Measurements from ENCODE around the gene KLHL1.

KLHL1 gene

DNA sequence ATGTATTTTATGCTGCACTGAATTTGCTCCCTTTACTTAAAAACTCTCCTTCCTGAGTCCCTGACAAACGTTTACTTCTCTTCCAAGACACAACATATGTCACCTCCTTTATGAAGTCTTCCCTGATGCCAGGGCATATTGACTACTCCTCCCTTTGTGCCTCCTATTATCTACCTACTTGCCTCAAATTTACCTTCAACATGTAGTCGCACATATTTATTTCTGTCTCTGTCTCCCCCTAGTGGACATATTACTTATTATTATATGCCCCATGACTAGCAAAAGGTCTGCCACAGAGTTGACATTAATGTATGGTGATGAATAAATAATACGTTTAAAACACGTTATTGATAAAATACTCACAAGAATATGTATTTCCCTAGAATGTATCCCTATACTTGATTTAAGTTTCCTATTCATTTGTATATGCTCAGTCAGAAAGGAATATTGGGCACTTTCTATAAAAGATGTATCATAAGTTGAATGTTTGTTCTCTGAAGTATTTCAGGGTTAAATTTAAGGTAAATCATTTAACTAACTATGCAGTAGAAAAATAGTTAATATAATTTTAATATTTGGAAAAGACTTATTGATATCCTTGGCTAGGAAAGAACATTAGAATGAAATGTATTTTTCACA lies 250.9 kb downstream of the KLHL1 start:
- DNase-seq, result peak in 1 of 2 experiments; percentile 41

DNA sequence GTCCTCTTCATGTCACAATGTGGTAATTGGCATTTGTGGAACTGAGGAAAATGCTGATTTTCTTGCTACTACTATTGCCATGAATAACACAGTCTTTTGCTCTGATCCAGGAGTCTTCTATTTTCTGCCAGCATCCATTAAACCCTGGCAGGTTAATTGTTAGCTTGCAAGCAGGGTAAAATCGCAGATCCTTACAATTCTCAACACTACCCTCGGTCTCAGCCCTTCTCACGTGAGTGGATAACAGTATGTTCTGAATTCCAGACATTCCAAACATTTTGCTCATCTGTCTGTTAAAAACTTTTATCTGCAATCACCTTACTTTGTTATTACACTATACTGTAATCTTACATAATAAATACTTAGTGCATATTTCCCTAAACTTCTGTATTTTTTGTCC lies 251.9 kb downstream of the KLHL1 start:
- no peak for DNase-seq

GRCh38 chr13:69828527-69828926 lies 279.7 kb downstream of the KLHL1 start:
- DNase-seq, result no peak

DNA sequence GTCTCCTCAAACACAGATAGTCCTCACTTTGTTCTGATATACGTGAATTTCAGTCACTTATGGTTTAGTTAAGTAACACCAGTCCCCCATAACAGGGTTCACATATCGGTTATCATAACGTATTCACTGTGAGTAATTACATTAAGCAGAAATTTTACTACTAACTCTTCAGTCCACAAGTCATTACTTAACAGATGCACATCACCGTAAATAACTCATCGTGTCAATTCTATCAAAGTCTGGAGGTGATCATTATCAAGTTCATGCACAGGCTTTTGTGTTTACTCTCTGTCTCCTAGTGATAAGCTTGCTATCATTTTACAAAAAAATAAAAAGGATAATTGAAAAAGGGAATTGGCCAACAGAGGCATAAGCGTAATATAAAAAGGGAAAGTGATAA lies 288.1 kb downstream of the KLHL1 start:
- no peak for DNase-seq

- no peak for DNase-seq
Measured at GRCh38 chr13:69817333-69817869, 290.9 kb downstream of the KLHL1 start.

DNA sequence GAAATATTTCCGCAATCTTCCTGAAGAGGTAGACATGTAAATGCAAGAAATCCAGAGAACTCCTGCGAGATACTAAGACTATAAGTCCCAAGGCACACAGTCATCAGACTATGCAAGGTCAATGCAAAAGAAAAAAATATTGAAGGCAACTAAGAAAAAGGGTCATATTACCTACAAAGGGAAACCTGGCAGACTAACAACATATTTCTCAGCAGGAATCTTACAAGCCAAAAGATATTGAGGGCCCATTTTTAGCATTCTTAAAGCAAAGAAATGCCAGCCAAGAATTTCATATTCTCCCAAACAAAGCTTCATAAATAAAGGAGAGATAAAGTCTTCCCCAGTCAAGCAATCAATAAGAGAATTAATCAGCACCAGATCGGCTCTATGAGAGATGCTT lies 299.1 kb downstream of the KLHL1 start:
- DNase-seq, result no peak

DNA sequence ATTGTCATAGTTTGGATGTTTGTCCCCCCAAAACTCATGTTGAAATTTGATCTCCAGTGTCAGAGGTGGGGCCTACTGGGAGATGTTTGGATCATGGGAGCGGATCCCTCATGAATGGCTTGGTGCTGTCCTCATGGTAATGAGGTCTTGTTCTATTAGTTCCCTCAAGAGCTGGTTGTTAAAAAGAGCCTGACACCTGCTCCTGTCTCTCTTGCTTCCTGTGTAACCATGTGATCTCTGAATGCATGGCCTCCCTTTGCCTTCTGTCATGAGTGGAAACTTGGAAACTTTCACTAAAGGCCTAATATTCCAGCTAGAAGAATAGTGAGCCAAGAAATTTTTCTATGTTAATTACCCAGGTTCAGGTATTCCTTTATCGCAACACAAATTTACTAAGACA lies 312.0 kb downstream of the KLHL1 start:
- no peak for DNase-seq

DNA sequence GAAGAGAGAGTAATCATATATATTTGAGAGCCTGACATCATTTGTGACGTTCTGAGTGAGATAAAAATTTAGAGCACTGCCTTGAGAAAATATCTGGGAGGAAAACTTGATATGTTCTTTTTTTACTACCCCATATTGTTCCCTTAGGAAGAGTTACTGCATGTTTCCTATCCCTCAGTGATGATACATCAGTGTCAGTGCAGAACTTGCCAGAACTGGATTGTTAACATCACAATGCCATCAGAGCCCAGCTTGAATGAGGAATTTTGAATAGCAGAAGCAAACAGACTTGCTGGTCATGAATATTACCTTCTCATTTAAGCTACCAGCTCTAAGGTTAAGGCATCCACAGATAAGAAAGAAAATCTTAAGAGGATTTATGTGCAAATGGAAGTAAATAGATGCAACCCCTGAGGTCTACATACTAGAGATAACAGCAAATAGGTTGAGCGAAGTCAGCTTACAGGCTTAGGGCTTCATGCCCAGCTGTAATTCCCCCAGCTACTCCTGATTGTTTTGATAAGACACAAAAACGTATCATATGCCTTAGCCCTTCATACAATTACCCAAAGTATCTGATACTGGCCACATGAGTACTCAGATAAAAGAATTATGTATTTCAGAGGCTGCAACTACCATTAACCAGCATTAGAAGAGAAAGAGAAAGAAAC lies 314.3 kb downstream of the KLHL1 start:
- DNase-seq, result no peak

DNA sequence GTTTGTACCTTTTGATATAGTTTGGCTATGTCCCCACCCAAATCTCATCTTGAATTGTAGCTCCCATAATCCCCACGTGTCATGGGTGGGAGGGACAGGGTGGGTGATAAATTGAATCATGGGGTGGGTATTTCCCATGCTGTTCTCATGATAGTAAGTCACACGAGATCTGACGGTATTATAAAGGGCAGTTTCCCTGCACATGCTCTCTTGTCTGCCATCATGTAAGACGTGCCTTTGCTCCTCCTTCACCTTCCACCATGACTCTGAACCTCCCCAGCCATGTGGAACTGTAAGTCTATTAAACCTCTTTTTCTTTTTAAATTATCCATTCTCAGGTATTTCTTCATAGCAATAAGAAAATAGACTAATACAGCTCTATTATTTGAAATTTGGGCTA lies 331.3 kb downstream of the KLHL1 start:
- DNase-seq, result no peak

GRCh38 chr13:69769608-69770007 lies 338.6 kb downstream of the KLHL1 start:
- no peak for DNase-seq

GRCh38 chr13:69761581-69761980 lies 346.7 kb downstream of the KLHL1 start:
- no peak for DNase-seq

DNA sequence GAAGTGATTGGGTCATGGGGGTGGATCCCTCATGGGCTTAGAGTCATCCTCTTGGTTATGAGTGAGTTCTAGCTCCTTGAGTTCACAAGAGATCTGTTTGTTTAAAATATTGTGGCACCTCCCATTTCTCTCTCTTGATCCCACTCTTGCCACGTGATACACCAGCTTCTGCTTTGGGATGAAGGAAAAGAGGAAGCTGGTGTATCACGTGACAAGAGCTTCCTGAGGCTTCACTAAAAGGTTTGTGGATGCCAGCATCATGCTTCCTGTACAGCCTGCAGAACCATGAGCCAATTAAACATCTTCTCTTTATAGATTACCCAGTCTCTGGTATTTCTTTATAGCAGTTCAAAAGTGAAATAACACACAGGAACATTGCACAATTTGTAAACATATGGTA lies 353.2 kb downstream of the KLHL1 start:
- DNase-seq, result no peak

DNA sequence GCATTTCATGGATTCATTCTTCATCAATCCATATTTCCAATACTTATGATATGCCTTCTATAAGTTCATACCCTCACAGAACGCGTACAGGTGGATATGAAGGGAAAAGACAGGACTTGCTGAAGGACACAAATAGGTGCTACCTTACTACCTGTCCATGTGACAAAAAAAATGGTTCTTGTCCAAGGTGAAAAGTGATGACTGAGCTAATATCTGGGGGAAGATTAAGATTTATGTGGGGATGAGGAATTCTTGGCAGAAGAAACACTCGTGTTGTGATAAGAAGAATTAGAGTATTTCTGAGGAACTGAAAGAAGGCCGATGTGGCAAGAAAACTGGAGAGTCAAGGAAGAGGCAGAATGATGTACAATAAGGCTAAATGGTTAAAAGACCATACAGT lies 357.0 kb downstream of the KLHL1 start:
- DNase-seq, result no peak

DNA sequence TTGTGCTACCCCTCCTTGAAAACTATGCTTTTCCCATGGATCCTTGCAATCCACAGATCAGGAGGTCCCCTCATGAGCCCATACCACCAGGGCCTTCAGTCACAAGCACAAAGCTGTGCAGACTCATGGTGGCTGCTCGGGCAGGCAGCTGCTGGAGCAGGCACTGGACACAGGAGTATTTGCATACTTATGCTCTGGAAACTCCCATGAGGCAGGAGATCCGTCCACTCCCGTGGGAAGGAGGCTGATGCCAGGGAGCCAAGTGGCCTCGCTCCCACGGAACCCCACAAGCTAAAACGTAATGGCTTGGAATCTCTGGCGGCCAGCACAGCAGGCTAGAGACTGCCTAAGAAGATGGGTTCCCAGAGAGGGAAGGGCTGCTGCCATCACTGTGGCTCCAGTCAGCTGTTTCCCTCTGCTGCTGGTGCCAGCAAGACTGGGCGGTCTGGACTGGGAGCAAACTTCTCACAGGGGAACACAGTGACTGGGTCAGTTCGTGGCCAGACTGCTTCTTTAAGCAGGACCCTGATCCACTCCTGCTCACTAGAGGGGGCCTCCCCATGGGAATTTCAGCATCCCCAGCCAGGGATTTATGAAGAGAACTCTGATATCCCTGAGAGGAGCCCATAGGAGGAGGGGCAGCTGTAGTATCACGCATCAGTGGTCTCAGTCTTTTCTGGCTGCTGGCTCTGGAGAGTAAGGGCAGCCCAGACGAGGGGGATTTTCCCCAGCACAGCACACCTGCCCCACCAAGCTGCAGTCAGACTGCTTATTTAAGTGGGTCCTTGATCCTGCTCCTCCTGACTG lies 370.9 kb downstream of the KLHL1 start:
- no peak for DNase-seq

GRCh38 chr13:69721631-69722030 lies 386.6 kb downstream of the KLHL1 start:
- no peak for DNase-seq

DNA sequence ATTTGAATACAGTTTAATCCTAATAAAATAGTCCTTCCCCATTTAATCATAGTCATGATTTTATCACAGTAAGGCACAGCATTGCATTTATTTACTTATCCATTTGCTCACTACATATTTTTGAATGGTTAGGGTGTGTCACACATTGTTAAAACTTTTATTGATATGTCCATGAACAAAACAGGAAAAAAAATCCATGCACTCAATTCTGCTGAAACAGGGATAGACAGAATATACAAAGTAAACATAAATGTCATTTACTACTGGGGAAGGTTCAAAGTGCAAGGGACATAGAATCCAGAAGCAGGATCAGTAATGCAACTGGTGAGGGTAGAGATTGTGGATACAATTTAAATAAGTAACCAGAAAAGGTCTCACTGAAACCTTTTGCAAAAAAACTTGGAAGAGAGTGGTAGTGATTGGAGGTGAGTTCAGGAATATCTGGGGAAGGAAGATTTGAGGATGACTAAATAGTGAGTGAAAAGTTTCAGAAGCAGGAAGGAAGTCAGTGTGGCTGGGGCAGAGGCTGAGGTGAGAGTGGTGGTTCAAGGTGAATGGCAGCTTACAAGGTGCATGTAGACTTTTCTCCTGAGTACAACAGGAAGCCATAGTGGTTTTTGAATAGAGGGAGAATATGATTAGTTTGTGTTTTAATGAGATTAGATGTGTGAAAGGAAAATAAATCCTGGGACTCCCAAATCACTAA lies 387.8 kb downstream of the KLHL1 start:
- no peak for DNase-seq

- DNase-seq, result no peak
Measured at GRCh38 chr13:69706807-69707206, 401.4 kb downstream of the KLHL1 start.

GRCh38 chr13:69704311-69704710 lies 403.9 kb downstream of the KLHL1 start:
- DNase-seq, result no peak

DNA sequence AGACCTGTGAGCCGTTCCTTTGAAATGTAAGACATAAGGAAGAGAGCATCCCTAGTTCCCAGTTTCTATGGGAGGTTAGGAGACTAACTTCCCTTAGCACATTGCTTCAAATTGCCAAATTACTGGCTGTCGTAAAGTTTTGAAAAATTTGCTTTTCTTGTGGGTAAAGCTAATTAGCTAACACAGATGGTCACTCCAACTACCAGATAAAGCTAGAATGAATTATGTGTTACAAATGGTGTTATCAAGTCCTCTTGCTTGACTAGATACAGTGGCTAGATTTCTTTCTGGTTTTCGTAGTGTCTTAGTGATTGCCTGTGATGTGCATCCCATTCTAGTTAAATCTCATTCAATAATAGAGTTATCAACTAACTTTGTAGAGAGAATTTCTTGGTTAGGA lies 417.3 kb downstream of the KLHL1 start:
- no peak for DNase-seq

- DNase-seq, result peak in 1 of 2 experiments; percentile 1
Measured at GRCh38 chr13:69683921-69684686, 424.1 kb downstream of the KLHL1 start.

DNA sequence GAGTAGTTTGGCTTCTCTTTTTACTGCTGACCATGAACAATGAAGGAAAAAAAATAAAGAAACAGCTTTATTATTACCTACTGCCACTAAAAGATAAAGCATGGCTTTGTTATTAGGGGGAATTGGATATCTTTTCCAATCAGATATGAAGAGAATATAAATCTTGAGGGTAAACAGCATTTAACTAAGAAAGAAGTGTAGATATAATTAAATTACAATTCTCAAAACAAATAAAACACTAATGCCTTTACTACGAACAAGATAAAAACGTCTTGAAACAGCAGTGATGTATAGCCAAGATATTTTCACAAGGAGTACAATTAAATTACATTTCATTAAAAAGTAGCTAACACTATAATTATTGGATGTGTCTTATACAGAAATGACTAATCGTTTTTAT lies 426.5 kb downstream of the KLHL1 start:
- no peak for DNase-seq

DNA sequence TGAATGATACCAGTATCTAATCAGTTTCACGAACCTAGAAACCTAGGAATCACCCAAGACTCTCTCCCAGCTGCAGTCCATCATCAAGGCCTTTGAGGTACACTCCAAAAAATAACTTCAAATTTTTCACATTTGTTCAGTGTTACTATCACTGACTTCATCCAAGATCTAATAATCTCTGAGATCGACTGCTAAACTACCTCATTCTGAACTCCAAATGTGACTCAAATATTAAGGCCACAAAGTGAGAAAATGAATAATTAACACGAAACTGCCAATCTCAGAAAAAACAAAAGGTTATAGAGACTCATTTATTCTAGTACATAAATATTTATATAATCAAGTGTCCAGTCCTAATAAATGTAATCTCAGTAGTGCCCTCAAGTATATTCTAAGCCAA lies 430.9 kb downstream of the KLHL1 start:
- DNase-seq, result no peak
